Measurements from ENCODE around the gene CPSF6.
"Not testable (repeated sequence)": the region's sequence is repeated elsewhere in the genome, so short reads cannot be mapped to it uniquely, and the experiment has no call there.

Gene CPSF6

GRCh38 chr12:69254046-69254445, 14.7 kb downstream of the CPSF6 start:
- DNase-seq, result no peak
- no peaks in the 10 kb centered on the region for H3K27me3 ChIP-seq
- peaks cover 63% of the 10 kb centered on the region for H3K36me3 ChIP-seq
- H3K4me3 ChIP-seq (ENCODE audit: low read depth, low read length), result no peak overlapping the region
- peak; percentile 69 for TF ChIP-seq CTCF (IDR thresholded peaks at IDR 0.05; ENCODE audit: low read depth, low read length)
- H3K4me1 ChIP-seq, result no peaks in the 10 kb centered on the region
- no peaks in the 10 kb centered on the region for H3K9me3 ChIP-seq

- no peak overlapping the region for H3K4me3 ChIP-seq (ENCODE audit: low read depth, low read length)
- H3K9me3 ChIP-seq, result no peaks in the 10 kb centered on the region
- H3K36me3 ChIP-seq, result peaks cover 66% of the 10 kb centered on the region
- no peaks in the 10 kb centered on the region for H3K4me1 ChIP-seq
- no peaks in the 10 kb centered on the region for H3K27me3 ChIP-seq
- DNase-seq, result no peak
- no peak for TF ChIP-seq CTCF (IDR thresholded peaks at IDR 0.05; ENCODE audit: low read depth, low read length)
Measured at GRCh38 chr12:69254862-69255261, 15.5 kb downstream of the CPSF6 start.

- H3K27me3 ChIP-seq, result no peaks in the 10 kb centered on the region
- no peak overlapping the region for H3K4me3 ChIP-seq (ENCODE audit: low read depth, low read length)
- no peaks in the 10 kb centered on the region for H3K4me1 ChIP-seq
- H3K9me3 ChIP-seq, result no peaks in the 10 kb centered on the region
- H3K36me3 ChIP-seq, result peaks cover 100% of the 10 kb centered on the region
- no peak for TF ChIP-seq CTCF (IDR thresholded peaks at IDR 0.05; ENCODE audit: low read depth, low read length)
- no peak for DNase-seq
Measured at GRCh38 chr12:69258655-69259054, 19.3 kb downstream of the CPSF6 start.

- no peaks in the 10 kb centered on the region for H3K4me1 ChIP-seq
- no peak for TF ChIP-seq CTCF (IDR thresholded peaks at IDR 0.05; ENCODE audit: low read depth, low read length)
- peaks cover 78% of the 10 kb centered on the region for H3K36me3 ChIP-seq
- H3K4me3 ChIP-seq (ENCODE audit: low read depth, low read length), result no peak overlapping the region
- no peak for DNase-seq
- H3K9me3 ChIP-seq, result no peaks in the 10 kb centered on the region
- no peaks in the 10 kb centered on the region for H3K27me3 ChIP-seq
Measured at GRCh38 chr12:69262264-69262974, 23.1 kb downstream of the CPSF6 start.

- Histone ChIP-seq H3K4me3 (ENCODE audit: low read depth, low read length) (no peak overlapping the region), H3K4me1 (no peaks in the 10 kb centered on the region), H3K36me3 (peaks cover 68% of the 10 kb centered on the region), H3K27me3 (no peaks in the 10 kb centered on the region), H3K9me3 (no peaks in the 10 kb centered on the region)
- TF ChIP-seq CTCF (IDR thresholded peaks at IDR 0.05; ENCODE audit: low read depth, low read length), result no peak
- no peak for DNase-seq
Measured at GRCh38 chr12:69265205-69265604, 25.8 kb downstream of the CPSF6 start.

GRCh38 chr12:69265633-69266032, 26.3 kb downstream of the CPSF6 start:
- DNase-seq; H3K27me3 ChIP-seq; H3K9me3 ChIP-seq; H3K4me1 ChIP-seq; H3K4me3 ChIP-seq (ENCODE audit: low read depth, low read length): not testable (repeated sequence)
- peaks cover 65% of the 10 kb centered on the region for H3K36me3 ChIP-seq
